HepG2 (cell line): ENCODE results near the gene HEXIM1. TPM values are rescaled to one million over a fixed set of nuclear protein-coding genes. Genes with fewer than 3 reads are reported as not detected.

Experiments
- microRNA-seq: library from miRNA; unstranded; fragments of <30 nt; microRNA quantifications from one replicate; pipeline ENCODE4, GENCODE V29; 2020
- polyA plus RNA-seq, 8 experiments: library from polyadenylated mRNA; depleted of rRNA in 3 of 8; stranded (reverse) in 7 of 8; unstranded in 1 of 8; fragments of >200 nt; fragmentation: Illumina TruSeq in 4 of 8; extraction: Trizol in 4 of 8; gene quantifications; 2 replicates each; pipeline versions ENCODE4 v1.2.1 to v1.2.3, GENCODE V29; 2011 to 2016; ENCODE audit warnings: low read depth in 4 of 8, missing spikeins in 1 of 8, mixed read lengths in 1 of 8; ENCODE audit not compliant: insufficient read depth in 1 of 8
- small RNA-seq, 3 experiments: library from RNA; depleted of rRNA; stranded (forward); fragments of <200 nt; gene quantifications; one replicate each; pipeline ENCODE3, GENCODE V24; 2012; ENCODE audit warnings: low read depth in 2 of 3, low replicate concordance in 1 of 3; ENCODE audit not compliant: insufficient read length in 3 of 3, insufficient read depth in 2 of 3
- total RNA-seq, 5 experiments: library from RNA; depleted of rRNA; stranded (reverse); fragments of >200 nt; fragmentation: Illumina TruSeq; extraction: Trizol; gene quantifications; 2 replicates each; pipeline ENCODE4 v1.2.3, GENCODE V29; 2016; ENCODE audit warnings: low read depth in 1 of 5

Gene HEXIM1
- total and polyA plus RNA-seq, 2 of the 13 experiments (the other 11 are each of a cell fraction or from before 2014, with no cell fraction given) = 10.5 to 16.6 TPM

Small RNAs within 50 kb of the gene (microRNA-seq; reads per million reads assigned to microRNA genes)
- gene MIR6784 = 0.51 reads per million

Small RNAs within 50 kb of the gene (small RNA-seq; reads per million reads assigned to genes)
- gene MIR6784 = 0 reads per million in 3 experiments

Other genes with a start within 250 kb of the HEXIM1 start
- gene EFTUD2, start 249.0 kb upstream of the HEXIM1 start, total RNA-seq (2016; rRNA removed; fragmentation: Illumina TruSeq; extraction: Trizol) = 137 and 310 TPM in 2 replicates
- 107 and 111 TPM in 2 replicates for gene EFTUD2, start 249.0 kb upstream of the HEXIM1 start, polyA plus RNA-seq (2011; rRNA removed)
- gene GFAP, start 233.0 kb upstream of the HEXIM1 start, total RNA-seq (2016; rRNA removed; fragmentation: Illumina TruSeq; extraction: Trizol) = 0.11 and 0.35 TPM in 2 replicates
- 0.16 and 0.29 TPM in 2 replicates for gene GFAP, start 233.0 kb upstream of the HEXIM1 start, polyA plus RNA-seq (2011; rRNA removed)
- gene KIF18B, start 200.7 kb upstream of the HEXIM1 start, total RNA-seq (2016; rRNA removed; fragmentation: Illumina TruSeq; extraction: Trizol) = 14.5 and 15.3 TPM in 2 replicates
- 13.2 and 15.2 TPM in 2 replicates for gene KIF18B, start 200.7 kb upstream of the HEXIM1 start, polyA plus RNA-seq (2011; rRNA removed)
- gene C1QL1, start 180.2 kb upstream of the HEXIM1 start, total RNA-seq (2016; rRNA removed; fragmentation: Illumina TruSeq; extraction: Trizol) = 0.11 TPM in 1 of 2 replicates, not detected in the other
- gene C1QL1, start 180.2 kb upstream of the HEXIM1 start, polyA plus RNA-seq (2011; rRNA removed) = 0.07 and 0.11 TPM in 2 replicates
- 29.2 and 31.1 TPM in 2 replicates for gene DCAKD, start 96.8 kb upstream of the HEXIM1 start, total RNA-seq (2016; rRNA removed; fragmentation: Illumina TruSeq; extraction: Trizol)
- 25.9 and 30.2 TPM in 2 replicates for gene DCAKD, start 96.8 kb upstream of the HEXIM1 start, polyA plus RNA-seq (2011; rRNA removed)
- gene NMT1, start 87.2 kb upstream of the HEXIM1 start, total RNA-seq (2016; rRNA removed; fragmentation: Illumina TruSeq; extraction: Trizol) = 142 and 194 TPM in 2 replicates
- 71.9 and 75.7 TPM in 2 replicates for gene NMT1, start 87.2 kb upstream of the HEXIM1 start, polyA plus RNA-seq (2011; rRNA removed)
- gene PLCD3, start 16.0 kb upstream of the HEXIM1 start, total RNA-seq (2016; rRNA removed; fragmentation: Illumina TruSeq; extraction: Trizol) = 5.5 and 11.3 TPM in 2 replicates
- 39.1 and 46.1 TPM in 2 replicates for gene PLCD3, start 16.0 kb upstream of the HEXIM1 start, polyA plus RNA-seq (2011; rRNA removed)
- gene ACBD4, start 12.8 kb upstream of the HEXIM1 start, total RNA-seq (2016; rRNA removed; fragmentation: Illumina TruSeq; extraction: Trizol) = 8.8 and 16.1 TPM in 2 replicates
- gene ACBD4, start 12.8 kb upstream of the HEXIM1 start, polyA plus RNA-seq (2011; rRNA removed) = 26.9 and 34.1 TPM in 2 replicates
- 27.1 and 30.8 TPM in 2 replicates for gene HEXIM2, start 13.4 kb downstream of the HEXIM1 start, total RNA-seq (2016; rRNA removed; fragmentation: Illumina TruSeq; extraction: Trizol)
- gene HEXIM2, start 13.4 kb downstream of the HEXIM1 start, polyA plus RNA-seq (2011; rRNA removed) = 31.8 and 32.4 TPM in 2 replicates
- 0.39 and 0.53 TPM in 2 replicates for gene FMNL1, start 73.4 kb downstream of the HEXIM1 start, total RNA-seq (2016; rRNA removed; fragmentation: Illumina TruSeq; extraction: Trizol)
- 0.70 and 1.1 TPM in 2 replicates for gene FMNL1, start 73.4 kb downstream of the HEXIM1 start, polyA plus RNA-seq (2011; rRNA removed)
- not detected in 2 replicates for gene SPATA32, start 113.6 kb downstream of the HEXIM1 start, total RNA-seq (2016; rRNA removed; fragmentation: Illumina TruSeq; extraction: Trizol)
- gene SPATA32, start 113.6 kb downstream of the HEXIM1 start, polyA plus RNA-seq (2011; rRNA removed) = not detected in 2 replicates
- 1.2 and 2.6 TPM in 2 replicates for gene MAP3K14, start 168.5 kb downstream of the HEXIM1 start, total RNA-seq (2016; rRNA removed; fragmentation: Illumina TruSeq; extraction: Trizol)
- gene MAP3K14, start 168.5 kb downstream of the HEXIM1 start, polyA plus RNA-seq (2011; rRNA removed) = 2.6 and 4.0 TPM in 2 replicates